Gastrocnemius medialis (tissue), 4 donors: ENCODE data around the gene SLC6A20. TPM values are rescaled to one million over a fixed set of nuclear protein-coding genes. Genes with fewer than 3 reads are reported as not detected.

Experiments used
- ATAC-seq, 2 donors: fragments of 150-250 bp; one replicate each; pipeline ENCODE4 v1.9.1; 2016
- DNase-seq, 2 donors: peaks; one replicate each; pipeline ENCODE4 v3.0.0-alpha.2; 2019
- H3K27ac ChIP-seq, 4 donors: fragments of 200-600 bp; sonication (generic); 1 replicate in 1 of 4; 2 replicates in 3 of 4; pipeline ENCODE4 v1.5.1; 2016 to 2018; ENCODE audit warnings: mild to moderate bottlenecking in 2 of 4, moderate library complexity in 1 of 4
- H3K27me3 ChIP-seq, 3 donors: fragments of 200-600 bp; sonication (generic) in 2 of 3; 1 replicate in 1 of 3; 2 replicates in 2 of 3; pipeline versions ENCODE4 v1.5.1 to v1.6.0; 2016 to 2019; ENCODE audit warnings: mild to moderate bottlenecking in 1 of 3, moderate library complexity in 1 of 3
- H3K36me3 ChIP-seq, 2 donors: fragments of 200-600 bp; sonication (generic) in 1 of 2; one replicate each; pipeline ENCODE4 v1.5.1; 2017 to 2018
- H3K4me1 ChIP-seq, 2 donors: fragments of 200-600 bp; sonication (generic) in 1 of 2; one replicate each; pipeline ENCODE4 v1.5.1; 2016 to 2017; ENCODE audit warnings: mild to moderate bottlenecking in 2 of 2
- H3K4me3 ChIP-seq, 4 donors: fragments of 200-600 bp; sonication (generic) in 3 of 4; 1 replicate in 1 of 4; 2 replicates in 3 of 4; pipeline ENCODE4 v1.5.1; 2016 to 2019; ENCODE audit warnings: mild to moderate bottlenecking in 2 of 4
- H3K9me3 ChIP-seq, 3 donors: fragments of 200-600 bp; sonication (generic) in 2 of 3; 1 replicate in 1 of 3; 2 replicates in 2 of 3; pipeline ENCODE4 v1.5.1; 2016 to 2019
- POLR2A ChIP-seq, 2 donors: fragments of 450-650 bp; IDR thresholded peaks; one replicate each; pipeline ENCODE4 v1.6.1; 2017; ENCODE audit warnings: antibody characterized with exemption in 2 of 2, mild to moderate bottlenecking in 2 of 2, moderate library complexity in 2 of 2
- in situ Hi-C, 4 donors: fragments of 200-750 bp; cut with MboI; loops; one replicate each; pipeline versions ENCODE4 v1.15.0 to v1.8.0; 2017; ENCODE audit warnings: low sequenced_read_pairs in 4 of 4
- intact Hi-C: fragments of 100-400 bp; cut with DNase I; formaldehyde crosslinking; loops from one replicate; pipeline ENCODE4 v1.15.1; 2023; ENCODE audit warnings: low total_unique reads
- total RNA-seq, 4 donors: library from RNA; depleted of rRNA; stranded (reverse); fragments of >200 nt; gene quantifications; one replicate each; pipeline versions ENCODE4 v1.1.0 to v1.2.3, GENCODE V29; 2016
- TF ChIP-seq, protein P1 (sequence below), 5 experiments: fragments of 450-650 bp in 3 of 5; fragments of 200-600 bp in 2 of 5; sonication (generic) in 2 of 5; IDR thresholded peaks in 4 of 5; conservative IDR thresholded peaks in 1 of 5; 1 replicate in 4 of 5; 2 replicates in 1 of 5; pipeline ENCODE4 v1.5.1; 2016 to 2019; ENCODE audit warnings: antibody characterized with exemption in 5 of 5, mild to moderate bottlenecking in 3 of 5, moderate library complexity in 3 of 5

The SLC6A20 gene
- total RNA-seq, 4 donors from 2014 or later, result 0.49 to 1.5 (median 0.64) TPM

DNA sequence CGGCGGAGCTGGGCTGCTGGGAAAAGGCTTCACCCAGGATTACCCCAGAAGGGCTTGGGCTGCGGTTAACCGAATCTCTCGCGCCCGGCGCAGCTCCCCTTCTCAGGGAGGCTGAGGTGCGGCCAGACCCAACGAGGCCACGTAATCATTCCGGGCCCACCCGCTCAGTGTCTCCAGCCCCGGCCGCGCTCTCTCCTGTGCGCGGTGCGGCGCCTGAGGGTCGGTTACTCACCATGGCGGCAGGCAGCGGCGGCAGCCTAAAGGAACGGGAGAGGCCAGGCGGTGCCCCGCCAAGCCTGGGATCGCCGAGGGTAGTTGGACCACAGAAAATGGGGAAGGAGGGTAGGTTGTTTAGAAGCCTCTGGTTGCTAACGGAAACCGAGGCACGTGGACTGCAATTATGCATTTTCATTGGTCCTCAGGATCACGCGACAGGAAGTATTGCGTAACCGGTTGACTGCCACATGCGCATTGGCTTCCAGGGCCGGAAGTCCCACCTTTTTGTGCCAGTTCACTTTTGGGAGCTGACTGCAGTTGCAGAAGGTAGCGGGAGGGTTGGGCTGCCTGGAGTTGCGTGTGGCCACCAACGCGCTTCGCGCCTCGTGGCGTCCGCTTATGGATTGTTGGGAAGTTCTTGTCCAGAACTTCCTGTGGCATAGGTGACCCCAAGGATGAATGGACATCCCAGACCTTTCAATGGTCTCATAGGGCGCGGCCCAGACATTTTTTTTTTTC, 45.6 kb upstream of the SLC6A20 start, which contains the start of gene LZTFL1:
Gene LZTFL1, minus strand, starts transcription at position 363 of the 735 bp plus-strand sequence. Its CDS starts 128 bp downstream, at position 235.
- peak; percentile 91 to 95 for DNase-seq
- Histone ChIP-seq H3K27ac (peak within 1 kb of the TSS; percentile 24 to 69 (median 57)), H3K27me3 (no peaks in the 10 kb centered on the region), H3K4me3 (peak within 1 kb of the TSS; percentile 85 to 98 (median 98)), H3K9me3 (no peaks in the 10 kb centered on the region), H3K36me3 (no peaks in the 10 kb centered on the region), H3K4me1 (peaks cover 16 to 17% of the 10 kb centered on the region in 2 donors)
- TF ChIP-seq, protein P1, sequence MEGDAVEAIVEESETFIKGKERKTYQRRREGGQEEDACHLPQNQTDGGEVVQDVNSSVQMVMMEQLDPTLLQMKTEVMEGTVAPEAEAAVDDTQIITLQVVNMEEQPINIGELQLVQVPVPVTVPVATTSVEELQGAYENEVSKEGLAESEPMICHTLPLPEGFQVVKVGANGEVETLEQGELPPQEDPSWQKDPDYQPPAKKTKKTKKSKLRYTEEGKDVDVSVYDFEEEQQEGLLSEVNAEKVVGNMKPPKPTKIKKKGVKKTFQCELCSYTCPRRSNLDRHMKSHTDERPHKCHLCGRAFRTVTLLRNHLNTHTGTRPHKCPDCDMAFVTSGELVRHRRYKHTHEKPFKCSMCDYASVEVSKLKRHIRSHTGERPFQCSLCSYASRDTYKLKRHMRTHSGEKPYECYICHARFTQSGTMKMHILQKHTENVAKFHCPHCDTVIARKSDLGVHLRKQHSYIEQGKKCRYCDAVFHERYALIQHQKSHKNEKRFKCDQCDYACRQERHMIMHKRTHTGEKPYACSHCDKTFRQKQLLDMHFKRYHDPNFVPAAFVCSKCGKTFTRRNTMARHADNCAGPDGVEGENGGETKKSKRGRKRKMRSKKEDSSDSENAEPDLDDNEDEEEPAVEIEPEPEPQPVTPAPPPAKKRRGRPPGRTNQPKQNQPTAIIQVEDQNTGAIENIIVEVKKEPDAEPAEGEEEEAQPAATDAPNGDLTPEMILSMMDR (IDR thresholded peaks at IDR 0.05 in 4 of 5, conservative IDR thresholded peaks at IDR 0.05 in 1 of 5), result no peak
- TF ChIP-seq POLR2A (IDR thresholded peaks at IDR 0.05), result no peak
- in situ Hi-C loops, result no loop called here
- intact Hi-C loops, result loop anchor here (10.0 kb wide), 1 partner anchor 233 kb away; no protein-coding TSS in a partner anchor
- peak; percentile 99 to 100 for ATAC-seq

DNA sequence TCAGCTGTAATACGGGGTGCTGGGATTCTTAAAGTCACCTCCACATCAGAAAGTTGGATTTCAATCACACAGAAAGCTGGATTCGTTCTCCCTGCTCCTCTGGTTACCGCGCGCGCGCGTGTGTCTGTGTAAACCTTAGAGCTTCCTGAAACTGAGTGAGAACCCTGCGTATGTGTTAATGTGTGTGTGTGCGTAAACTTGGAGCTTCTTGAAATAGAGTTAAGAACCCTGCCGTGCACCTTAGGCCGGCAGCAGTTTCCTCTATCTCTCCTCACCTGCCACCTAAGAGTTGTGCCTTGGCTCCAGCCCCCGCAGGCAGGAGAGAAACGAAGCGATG, 45.1 kb upstream of the SLC6A20 start:
- no peaks in the 10 kb centered on the region for H3K9me3 ChIP-seq
- ATAC-seq, result peak; percentile 11 to 40
- H3K4me3 ChIP-seq, result peak overlapping the region; percentile 85 to 98 (median 98)
- no peaks in the 10 kb centered on the region for H3K27me3 ChIP-seq
- no peak for DNase-seq
- H3K27ac ChIP-seq, result peak overlapping the region; percentile 24 to 69 (median 57)
- in situ Hi-C loops (no loop called here), intact Hi-C loops (loop anchor here (10.0 kb wide), 1 partner anchor 233 kb away; no protein-coding TSS in a partner anchor)
- no peaks in the 10 kb centered on the region for H3K36me3 ChIP-seq
- TF ChIP-seq, protein P1 (IDR thresholded peaks at IDR 0.05 in 4 of 5, conservative IDR thresholded peaks at IDR 0.05 in 1 of 5), result no peak
- no peak for TF ChIP-seq POLR2A (IDR thresholded peaks at IDR 0.05)
- H3K4me1 ChIP-seq, result peaks cover 16 to 17% of the 10 kb centered on the region in 2 donors

DNA sequence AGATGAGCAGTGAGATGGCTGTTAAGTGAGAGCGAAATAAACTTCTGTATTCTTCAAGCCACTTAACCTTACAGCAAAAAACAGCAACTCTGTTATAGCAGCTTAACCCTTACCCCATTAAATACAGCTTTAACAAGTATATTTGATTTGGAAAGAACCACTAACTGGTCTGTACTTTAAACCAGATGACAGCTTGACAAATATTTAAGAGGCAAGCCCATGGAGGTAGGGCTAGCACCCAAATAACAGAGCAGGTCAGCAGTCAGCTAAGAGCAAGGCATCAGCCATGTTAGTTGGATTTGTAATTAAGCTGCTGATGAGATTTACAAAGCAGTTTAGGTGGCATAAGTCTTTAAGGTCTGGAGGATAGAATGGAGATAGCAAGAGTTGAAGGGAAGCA, 42.1 kb upstream of the SLC6A20 start:
- TF ChIP-seq, protein P1 (IDR thresholded peaks at IDR 0.05 in 4 of 5, conservative IDR thresholded peaks at IDR 0.05 in 1 of 5), result no peak
- no peak for TF ChIP-seq POLR2A (IDR thresholded peaks at IDR 0.05)
- Histone ChIP-seq H3K36me3 (peaks cover 0 to 14% of the 10 kb centered on the region in 2 donors), H3K27ac (no peak overlapping the region), H3K27me3 (no peaks in the 10 kb centered on the region), H3K4me1 (peaks cover 16 to 17% of the 10 kb centered on the region in 2 donors), H3K9me3 (no peaks in the 10 kb centered on the region), H3K4me3 (no peak overlapping the region)
- intact Hi-C loops (no loop called here), in situ Hi-C loops (no loop called here)
- ATAC-seq, result no peak
- DNase-seq, result no peak

DNA sequence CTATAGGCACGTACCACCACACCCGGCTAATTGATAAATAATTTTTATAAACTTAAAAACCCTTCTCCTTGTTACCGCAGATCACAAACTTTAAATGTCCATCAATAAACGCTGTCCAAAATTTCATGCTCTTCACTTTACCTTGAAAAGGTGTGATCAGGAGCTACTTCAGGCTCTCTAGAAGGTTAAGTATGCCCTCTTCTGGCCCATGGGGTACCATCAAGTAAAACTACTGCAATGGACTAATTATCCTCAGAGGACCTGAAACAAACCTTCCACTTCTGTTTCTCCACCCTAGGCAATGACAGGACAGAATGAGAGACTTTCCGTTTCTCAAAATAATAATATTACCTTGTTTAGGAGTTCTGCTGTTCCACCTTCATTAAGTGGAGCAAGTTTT, 36.4 kb upstream of the SLC6A20 start:
- Histone ChIP-seq H3K27ac (no peak overlapping the region), H3K9me3 (no peaks in the 10 kb centered on the region), H3K4me1 (no peaks in the 10 kb centered on the region), H3K36me3 (peaks cover 0 to 15% of the 10 kb centered on the region in 2 donors), H3K4me3 (no peak overlapping the region), H3K27me3 (no peaks in the 10 kb centered on the region)
- DNase-seq (no peak), ATAC-seq (peak; percentile 58 to 64)
- in situ Hi-C loops, result loop anchor here in 3 of 4 donors (5.0 kb wide), 1 partner anchor 70 kb away; no protein-coding TSS in a partner anchor
- intact Hi-C loops, result loop anchor here (1.0 kb wide), 1 partner anchor 71 kb away; no protein-coding TSS in a partner anchor
- TF ChIP-seq, protein P1 (IDR thresholded peaks at IDR 0.05 in 4 of 5, conservative IDR thresholded peaks at IDR 0.05 in 1 of 5), result peak; percentile 39 to 68 (median 49)
- no peak for TF ChIP-seq POLR2A (IDR thresholded peaks at IDR 0.05)
